BE2C (cell line): Measurements from ENCODE around the gene SERGEF.

Experiments
- DNase-seq: peaks from one replicate; pipeline ENCODE4 v3.0.0-alpha.2; 2020
- H3K27me3 ChIP-seq: fragments of 250-450 bp; sonication (Bioruptor Pico); 2 replicates; pipeline ENCODE4 v1.5.1; 2020; ENCODE audit warnings: mild to moderate bottlenecking
- H3K36me3 ChIP-seq: fragments of 250-450 bp; sonication (Bioruptor Pico); 2 replicates; pipeline ENCODE4 v1.5.1; 2020; ENCODE audit warnings: mild to moderate bottlenecking
- H3K4me1 ChIP-seq: fragments of 250-450 bp; sonication (Bioruptor Pico); 2 replicates; pipeline ENCODE4 v1.5.1; 2020
- H3K4me3 ChIP-seq: 2 replicates; pipeline ENCODE4 v1.5.1; 2011; ENCODE audit warnings: low read depth, low read length
- H3K9me3 ChIP-seq: fragments of 250-450 bp; sonication (Bioruptor Pico); 2 replicates; pipeline ENCODE4 v1.5.1; 2020
- TF ChIP-seq, protein P1 (sequence below): IDR thresholded peaks from 2 replicates; pipeline ENCODE4 v1.5.1; 2012; ENCODE audit warnings: mild to moderate bottlenecking, low read depth, low read length

The SERGEF gene

GRCh38 chr11:17845431-17845881 is 167.4 kb downstream of the SERGEF start:
- Histone ChIP-seq H3K36me3 (no peaks in the 10 kb centered on the region), H3K9me3 (no peaks in the 10 kb centered on the region), H3K4me3 (no peak overlapping the region), H3K27me3 (no peaks in the 10 kb centered on the region), H3K4me1 (no peaks in the 10 kb centered on the region)
- no peak for DNase-seq
- TF ChIP-seq, protein P1, sequence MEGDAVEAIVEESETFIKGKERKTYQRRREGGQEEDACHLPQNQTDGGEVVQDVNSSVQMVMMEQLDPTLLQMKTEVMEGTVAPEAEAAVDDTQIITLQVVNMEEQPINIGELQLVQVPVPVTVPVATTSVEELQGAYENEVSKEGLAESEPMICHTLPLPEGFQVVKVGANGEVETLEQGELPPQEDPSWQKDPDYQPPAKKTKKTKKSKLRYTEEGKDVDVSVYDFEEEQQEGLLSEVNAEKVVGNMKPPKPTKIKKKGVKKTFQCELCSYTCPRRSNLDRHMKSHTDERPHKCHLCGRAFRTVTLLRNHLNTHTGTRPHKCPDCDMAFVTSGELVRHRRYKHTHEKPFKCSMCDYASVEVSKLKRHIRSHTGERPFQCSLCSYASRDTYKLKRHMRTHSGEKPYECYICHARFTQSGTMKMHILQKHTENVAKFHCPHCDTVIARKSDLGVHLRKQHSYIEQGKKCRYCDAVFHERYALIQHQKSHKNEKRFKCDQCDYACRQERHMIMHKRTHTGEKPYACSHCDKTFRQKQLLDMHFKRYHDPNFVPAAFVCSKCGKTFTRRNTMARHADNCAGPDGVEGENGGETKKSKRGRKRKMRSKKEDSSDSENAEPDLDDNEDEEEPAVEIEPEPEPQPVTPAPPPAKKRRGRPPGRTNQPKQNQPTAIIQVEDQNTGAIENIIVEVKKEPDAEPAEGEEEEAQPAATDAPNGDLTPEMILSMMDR = no peak

GRCh38 chr11:17840101-17840548 is 172.7 kb downstream of the SERGEF start:
- H3K36me3 ChIP-seq = no peaks in the 10 kb centered on the region
- H3K27me3 ChIP-seq = no peaks in the 10 kb centered on the region
- no peak for DNase-seq
- TF ChIP-seq, protein P1 = no peak
- H3K4me3 ChIP-seq = no peak overlapping the region
- no peaks in the 10 kb centered on the region for H3K9me3 ChIP-seq
- no peaks in the 10 kb centered on the region for H3K4me1 ChIP-seq

GRCh38 chr11:17839450-17839849 is 173.4 kb downstream of the SERGEF start:
- H3K27me3 ChIP-seq = no peaks in the 10 kb centered on the region
- no peaks in the 10 kb centered on the region for H3K36me3 ChIP-seq
- H3K4me1 ChIP-seq = no peaks in the 10 kb centered on the region
- no peak overlapping the region for H3K4me3 ChIP-seq
- DNase-seq = no peak
- TF ChIP-seq, protein P1 = no peak
- no peaks in the 10 kb centered on the region for H3K9me3 ChIP-seq

GRCh38 chr11:17838102-17838501 is 174.7 kb downstream of the SERGEF start:
- DNase-seq = no peak
- H3K4me3 ChIP-seq = no peak overlapping the region
- TF ChIP-seq, protein P1 = no peak
- no peaks in the 10 kb centered on the region for H3K36me3 ChIP-seq
- no peaks in the 10 kb centered on the region for H3K4me1 ChIP-seq
- no peaks in the 10 kb centered on the region for H3K27me3 ChIP-seq
- H3K9me3 ChIP-seq = no peaks in the 10 kb centered on the region

GRCh38 chr11:17831883-17832282 is 181.0 kb downstream of the SERGEF start:
- no peaks in the 10 kb centered on the region for H3K4me1 ChIP-seq
- DNase-seq = no peak
- no peaks in the 10 kb centered on the region for H3K27me3 ChIP-seq
- H3K4me3 ChIP-seq = no peak overlapping the region
- H3K36me3 ChIP-seq = no peaks in the 10 kb centered on the region
- no peaks in the 10 kb centered on the region for H3K9me3 ChIP-seq
- TF ChIP-seq, protein P1 = no peak

DNA sequence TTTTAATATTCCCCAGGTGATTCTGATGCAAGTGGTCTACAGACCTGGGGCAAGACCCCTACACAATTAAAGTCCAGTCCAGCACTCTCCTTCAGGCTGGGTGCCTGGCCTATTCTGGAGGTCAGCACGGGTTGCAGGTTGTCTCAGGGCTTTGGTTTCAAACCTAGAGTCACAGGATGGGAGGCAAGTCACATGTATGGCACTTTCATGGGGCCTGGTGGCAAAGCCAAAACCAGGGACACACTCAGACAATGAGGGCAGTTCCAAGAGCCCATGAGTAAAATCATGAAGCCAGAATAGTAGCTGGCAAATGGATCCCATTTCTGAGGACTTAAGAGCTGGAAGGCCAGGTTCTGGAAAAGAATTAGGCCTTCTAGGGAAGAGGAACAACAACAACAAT is 181.6 kb downstream of the SERGEF start:
- Histone ChIP-seq H3K9me3 (no peaks in the 10 kb centered on the region), H3K27me3 (no peaks in the 10 kb centered on the region), H3K4me3 (no peak overlapping the region), H3K4me1 (no peaks in the 10 kb centered on the region), H3K36me3 (no peaks in the 10 kb centered on the region)
- DNase-seq = no peak
- TF ChIP-seq, protein P1 = no peak
